Spleen (tissue), 11 donors: ENCODE results near the gene MAGEA8. TPM values are rescaled to one million over a fixed set of nuclear protein-coding genes. Genes with fewer than 3 reads are reported as not detected.
A peak's percentile ranks its signal among the peaks of the same experiment; 100 is the strongest.

ENCODE experiments used
- DNase-seq: peaks from one replicate; pipeline ENCODE4 v3.0.0-alpha.2; 2020
- H3K27ac ChIP-seq, 8 donors: fragments of 200-600 bp; sonication (generic) in 7 of 8; 1 replicate in 4 of 8; 2 replicates in 4 of 8; pipeline versions ENCODE4 v1.5.0 to v1.8.0; 2016 to 2021; ENCODE audit warnings: inconsistent platforms in 4 of 8, mild to moderate bottlenecking in 4 of 8, moderate library complexity in 1 of 8
- H3K27me3 ChIP-seq, 7 donors: fragments of 200-600 bp; sonication (generic) in 6 of 7; replicated peaks in 1 of 7; 1 replicate in 4 of 7; 2 replicates in 3 of 7; pipeline versions ENCODE4 v1.5.0 to v1.8.0; 2016 to 2021; ENCODE audit warnings: inconsistent platforms in 3 of 7, mild to moderate bottlenecking in 1 of 7
- H3K36me3 ChIP-seq, 6 donors: fragments of 200-600 bp; sonication (generic) in 5 of 6; 1 replicate in 4 of 6; 2 replicates in 2 of 6; pipeline versions ENCODE4 v1.5.0 to v1.8.0; 2016 to 2021; ENCODE audit warnings: inconsistent platforms in 2 of 6
- H3K4me1 ChIP-seq, 6 donors: fragments of 200-600 bp; sonication (generic) in 5 of 6; 1 replicate in 3 of 6; 2 replicates in 3 of 6; pipeline versions ENCODE4 v1.5.0 to v1.8.0; 2016 to 2021; ENCODE audit warnings: inconsistent platforms in 3 of 6
- H3K4me3 ChIP-seq, 8 donors: fragments of 200-600 bp; sonication (generic) in 7 of 8; 1 replicate in 4 of 8; 2 replicates in 4 of 8; pipeline versions ENCODE4 v1.5.0 to v1.8.0; 2016 to 2021; ENCODE audit warnings: inconsistent platforms in 4 of 8, mild to moderate bottlenecking in 4 of 8, moderate library complexity in 2 of 8
- H3K9me3 ChIP-seq, 8 donors: fragments of 200-600 bp; sonication (generic) in 7 of 8; 1 replicate in 4 of 8; 2 replicates in 4 of 8; pipeline versions ENCODE4 v1.5.0 to v1.8.0; 2016 to 2021; ENCODE audit warnings: inconsistent platforms in 4 of 8
- POLR2A ChIP-seq, 3 donors: fragments of 450-650 bp; IDR thresholded peaks; one replicate each; pipeline ENCODE4 v1.5.1; 2017; ENCODE audit warnings: antibody characterized with exemption in 3 of 3, mild to moderate bottlenecking in 1 of 3
- POLR2AphosphoS5 ChIP-seq, 3 donors: sonication (generic); formaldehyde crosslinking; IDR thresholded peaks; one replicate each; pipeline ENCODE4 v1.5.1; 2017; ENCODE audit warnings: antibody characterized with exemption in 3 of 3
- WGBS, 5 donors: extraction: QIAGEN DNeasy Blood & Tissue Kit in 3 of 5; methylation state at CpG; one replicate each; pipeline versions ENCODE4 v1.1.5 to v1.1.7; 2013 to 2018; 5-methylcytosine and 5-hydroxymethylcytosine counted together
- intact Hi-C: fragments of 100-400 bp; cut with DNase I; formaldehyde crosslinking; loops from one replicate; pipeline ENCODE4 v1.15.0; 2023; ENCODE audit warnings: low total_unique reads
- polyA plus RNA-seq, 3 donors: library from polyadenylated mRNA; stranded (reverse); fragments of 200-250 nt; gene quantifications; one replicate each; pipeline ENCODE4 v1.2.1, GENCODE V29; 2013
- total RNA-seq, 7 donors: library from RNA; depleted of rRNA in 3 of 7; stranded (reverse); fragments of >200 nt in 3 of 7; fragmentation: NEBNext Ultra II Directional in 4 of 7; extraction: Animal tissue kit (Norgen Biotek cat#: 25700) in 4 of 7; gene quantifications; one replicate each; pipeline versions ENCODE4 v1.1.0 to v1.2.1, GENCODE V29; 2016 to 2021
- TF ChIP-seq, protein P1 (sequence below), 11 experiments: fragments of 200-600 bp in 7 of 11; fragments of 450-650 bp in 4 of 11; sonication (generic) in 4 of 11; IDR thresholded peaks in 8 of 11; conservative IDR thresholded peaks in 3 of 11; 1 replicate in 7 of 11; 2 replicates in 4 of 11; pipeline versions ENCODE4 v1.4.0 to v1.8.0; 2016 to 2021; ENCODE audit warnings: antibody characterized with exemption in 11 of 11, inconsistent platforms in 4 of 11, mild to moderate bottlenecking in 1 of 11
- donor health status: healthy with polysubstance abuse.
- donor health status: DM: no; HTN: no; CAD: no; lungs with moderate emphysema.
- donor health status: DM: no; HTN: no; CAD: no.
- donor health status: Bipolar disorder and iron deficiency.
- donor health status: healthy.
- donor health status: DM: no; HTN: no; CAD: no.
- donor health status: DM: yes; HTN: yes; CAD: no.

Gene MAGEA8
- total and polyA plus RNA-seq, 10 donors = not detected

DNA sequence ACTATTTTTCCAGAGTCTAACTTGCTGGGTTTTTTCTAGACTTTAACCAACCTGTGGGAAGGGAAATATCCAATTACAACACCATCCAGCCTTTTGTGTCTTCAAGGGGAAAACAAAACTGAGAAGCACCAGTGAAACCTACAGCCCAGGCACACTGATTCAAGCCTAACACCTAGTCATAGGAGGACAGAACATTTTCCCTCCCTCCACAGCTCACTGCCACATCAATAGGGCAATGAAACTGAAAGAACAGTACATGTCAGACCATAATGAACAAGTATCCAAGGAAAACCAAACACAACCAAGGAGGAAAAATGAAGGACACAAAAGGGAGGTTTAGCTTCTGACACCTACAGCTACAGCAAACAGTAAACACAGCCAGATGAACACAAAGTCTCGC lies 17.6 kb downstream of the MAGEA8 start:
- no peak overlapping the region for H3K27ac ChIP-seq
- H3K27me3 ChIP-seq = no peaks in the 10 kb centered on the region
- DNase-seq = no peak
- H3K36me3 ChIP-seq = no peaks in the 10 kb centered on the region
- 68 to 91% (median 78%) methylated on average over 1 of the region's 1 CpG for WGBS, 5 donors
- H3K4me3 ChIP-seq = no peak overlapping the region
- TF ChIP-seq, protein P1, sequence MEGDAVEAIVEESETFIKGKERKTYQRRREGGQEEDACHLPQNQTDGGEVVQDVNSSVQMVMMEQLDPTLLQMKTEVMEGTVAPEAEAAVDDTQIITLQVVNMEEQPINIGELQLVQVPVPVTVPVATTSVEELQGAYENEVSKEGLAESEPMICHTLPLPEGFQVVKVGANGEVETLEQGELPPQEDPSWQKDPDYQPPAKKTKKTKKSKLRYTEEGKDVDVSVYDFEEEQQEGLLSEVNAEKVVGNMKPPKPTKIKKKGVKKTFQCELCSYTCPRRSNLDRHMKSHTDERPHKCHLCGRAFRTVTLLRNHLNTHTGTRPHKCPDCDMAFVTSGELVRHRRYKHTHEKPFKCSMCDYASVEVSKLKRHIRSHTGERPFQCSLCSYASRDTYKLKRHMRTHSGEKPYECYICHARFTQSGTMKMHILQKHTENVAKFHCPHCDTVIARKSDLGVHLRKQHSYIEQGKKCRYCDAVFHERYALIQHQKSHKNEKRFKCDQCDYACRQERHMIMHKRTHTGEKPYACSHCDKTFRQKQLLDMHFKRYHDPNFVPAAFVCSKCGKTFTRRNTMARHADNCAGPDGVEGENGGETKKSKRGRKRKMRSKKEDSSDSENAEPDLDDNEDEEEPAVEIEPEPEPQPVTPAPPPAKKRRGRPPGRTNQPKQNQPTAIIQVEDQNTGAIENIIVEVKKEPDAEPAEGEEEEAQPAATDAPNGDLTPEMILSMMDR (IDR thresholded peaks at IDR 0.05 in 8 of 11, conservative IDR thresholded peaks at IDR 0.05 in 3 of 11) = no peak
- TF ChIP-seq POLR2AphosphoS5 (IDR thresholded peaks at IDR 0.05) (no peak), POLR2A (IDR thresholded peaks at IDR 0.05) (no peak)
- no peaks in the 10 kb centered on the region for H3K4me1 ChIP-seq
- intact Hi-C loops = no loop called here
- H3K9me3 ChIP-seq = no peaks in the 10 kb centered on the region

DNA sequence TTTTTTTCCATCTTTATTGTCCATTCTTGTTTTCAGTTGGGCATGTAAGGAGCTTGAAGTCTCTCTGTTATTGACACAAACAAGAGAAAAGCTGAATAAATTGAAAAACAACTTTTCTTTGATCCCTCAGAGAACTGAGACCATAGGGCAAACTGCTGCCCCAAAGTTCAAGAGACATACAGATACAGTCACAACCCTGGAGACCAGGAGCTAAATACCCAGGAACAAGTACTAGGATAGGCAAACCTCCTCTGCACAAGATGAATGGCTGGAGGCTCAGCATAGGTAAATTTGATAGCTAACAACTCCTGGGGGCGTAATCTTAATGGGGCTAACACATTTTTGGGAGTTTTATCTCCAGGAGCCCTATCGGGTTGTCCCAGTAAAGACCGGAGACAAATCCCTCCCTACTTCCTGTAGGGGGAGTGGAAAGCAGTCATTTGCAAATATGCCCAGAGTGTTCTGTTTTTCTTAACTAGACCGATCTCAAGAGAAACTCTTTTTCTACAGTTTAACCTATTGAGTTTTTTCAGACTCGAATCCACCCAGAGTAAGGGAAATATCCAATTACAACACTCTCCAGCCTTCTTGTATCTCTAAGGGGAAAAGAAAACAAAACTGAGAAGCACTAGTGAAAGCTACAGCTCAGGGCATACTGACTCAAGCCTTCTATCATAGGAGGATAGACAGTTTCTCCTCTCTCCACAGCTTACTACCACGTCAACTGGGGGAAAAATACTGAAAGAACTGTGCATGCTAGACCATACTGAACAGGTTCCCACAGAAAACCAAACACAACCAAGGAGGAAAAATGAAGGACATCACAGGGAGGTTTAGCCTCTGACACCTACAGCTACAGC lies 23.1 kb downstream of the MAGEA8 start:
- Histone ChIP-seq H3K27me3 (no peaks in the 10 kb centered on the region), H3K36me3 (no peaks in the 10 kb centered on the region), H3K4me3 (peak overlapping the region in 1 of 8 donors; percentile 10), H3K9me3 (no peaks in the 10 kb centered on the region), H3K4me1 (no peaks in the 10 kb centered on the region), H3K27ac (peak overlapping the region in 2 of 8 donors; percentile 29 to 38)
- no peak for DNase-seq
- TF ChIP-seq, protein P1 (IDR thresholded peaks at IDR 0.05 in 8 of 11, conservative IDR thresholded peaks at IDR 0.05 in 3 of 11) = no peak
- TF ChIP-seq POLR2AphosphoS5 (IDR thresholded peaks at IDR 0.05) (no peak), POLR2A (IDR thresholded peaks at IDR 0.05) (no peak)
- intact Hi-C loops = no loop called here
- 16 to 50% (median 27%) methylated on average over 4 to 6 of the region's 6 CpGs for WGBS, 5 donors

DNA sequence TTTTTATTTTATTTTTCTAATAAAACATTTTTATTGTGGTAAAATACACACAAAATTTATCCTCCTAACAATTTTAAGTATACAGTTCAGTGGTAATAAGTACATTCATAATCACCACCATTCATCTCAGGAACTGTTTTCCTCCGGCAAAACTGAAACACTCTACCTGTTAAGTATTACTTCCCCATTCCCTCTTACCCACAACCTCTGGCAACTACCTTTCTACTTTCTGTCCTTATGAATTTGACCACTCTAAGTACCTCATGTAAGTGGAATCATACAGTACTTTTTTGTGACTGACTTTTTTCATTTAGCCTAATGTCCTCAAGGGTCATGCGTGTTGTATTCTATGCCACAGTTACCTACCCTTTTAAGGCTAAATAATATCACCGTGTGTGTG lies 27.3 kb downstream of the MAGEA8 start:
- TF ChIP-seq POLR2AphosphoS5 (IDR thresholded peaks at IDR 0.05) (no peak), POLR2A (IDR thresholded peaks at IDR 0.05) (no peak)
- TF ChIP-seq, protein P1 (IDR thresholded peaks at IDR 0.05 in 8 of 11, conservative IDR thresholded peaks at IDR 0.05 in 3 of 11) = no peak
- Histone ChIP-seq H3K9me3 (peaks cover 0 to 8% (median 0%) of the 10 kb centered on the region in 8 donors), H3K27me3 (no peaks in the 10 kb centered on the region), H3K27ac (no peak overlapping the region), H3K36me3 (no peaks in the 10 kb centered on the region), H3K4me3 (no peak overlapping the region), H3K4me1 (no peaks in the 10 kb centered on the region)
- no peak for DNase-seq
- 79 to 95% (median 87%) methylated on average over 3 of the region's 3 CpGs for WGBS, 5 donors
- intact Hi-C loops = no loop called here

DNA sequence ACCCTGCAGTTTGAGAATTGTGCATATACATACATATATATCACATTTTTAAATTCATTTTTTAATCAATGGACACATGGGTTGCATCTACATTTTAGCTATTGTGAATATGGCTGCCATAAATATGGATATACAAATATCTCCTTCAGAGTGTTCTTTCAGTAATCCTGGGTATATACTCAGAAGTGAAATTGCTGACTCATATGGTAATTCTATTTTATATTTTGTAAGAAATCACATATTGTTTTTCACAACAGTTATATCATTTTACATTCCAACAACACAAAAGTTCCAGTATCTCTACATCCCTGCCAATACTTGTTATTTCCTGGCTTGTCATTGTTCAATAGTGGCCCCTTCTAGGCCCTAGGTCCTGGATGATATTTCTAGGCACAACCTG lies 27.7 kb downstream of the MAGEA8 start:
- intact Hi-C loops = no loop called here
- Histone ChIP-seq H3K36me3 (no peaks in the 10 kb centered on the region), H3K27me3 (no peaks in the 10 kb centered on the region), H3K4me3 (no peak overlapping the region), H3K4me1 (no peaks in the 10 kb centered on the region), H3K27ac (no peak overlapping the region), H3K9me3 (peaks cover 0 to 12% (median 0%) of the 10 kb centered on the region in 8 donors)
- TF ChIP-seq, protein P1 (IDR thresholded peaks at IDR 0.05 in 8 of 11, conservative IDR thresholded peaks at IDR 0.05 in 3 of 11) = no peak
- no peak for TF ChIP-seq POLR2AphosphoS5 (IDR thresholded peaks at IDR 0.05)
- no peak for TF ChIP-seq POLR2A (IDR thresholded peaks at IDR 0.05)
- no peak for DNase-seq
